Smooth muscle cell of the brain vasculature (primary cell): Measurements from ENCODE around the gene EDC3.
"Not testable (repeated sequence)": the region's sequence is repeated elsewhere in the genome, so short reads cannot be mapped to it uniquely, and the experiment has no call there.

Source experiments
- DNase-seq: peaks from one replicate; pipeline ENCODE4 v3.0.0-alpha.2; 2012; ENCODE audit warnings: low read depth, low spot score

Gene EDC3

GRCh38 chr15:74609938-74610301 lies 85.9 kb downstream of the EDC3 start:
- no peak for DNase-seq

GRCh38 chr15:74608786-74609185 lies 87.0 kb downstream of the EDC3 start:
- DNase-seq: no peak

- no peak for DNase-seq
These were observed 90.1 kb downstream of the EDC3 start for GRCh38 chr15:74605795-74606150.

GRCh38 chr15:74604983-74605794 lies 90.6 kb downstream of the EDC3 start:
- DNase-seq: no peak

- DNase-seq: no peak
These were observed 91.8 kb downstream of the EDC3 start for GRCh38 chr15:74603789-74604705.

- no peak for DNase-seq
These were observed 92.6 kb downstream of the EDC3 start for GRCh38 chr15:74603026-74603788.

- DNase-seq: no peak
These were observed 96.7 kb downstream of the EDC3 start for GRCh38 chr15:74599156-74599555.

- DNase-seq: peak; percentile 64
These were observed 97.5 kb downstream of the EDC3 start for GRCh38 chr15:74598126-74598842.

GRCh38 chr15:74597146-74597705 lies 98.6 kb downstream of the EDC3 start:
- DNase-seq: not testable (repeated sequence)

GRCh38 chr15:74596736-74597135 lies 99.1 kb downstream of the EDC3 start:
- DNase-seq: not testable (repeated sequence)

- DNase-seq: no peak
These were observed 100.6 kb downstream of the EDC3 start for GRCh38 chr15:74595271-74595670.

GRCh38 chr15:74594455-74594854 lies 101.4 kb downstream of the EDC3 start:
- DNase-seq: no peak

GRCh38 chr15:74593122-74593521 lies 102.7 kb downstream of the EDC3 start:
- no peak for DNase-seq

- no peak for DNase-seq
These were observed 103.6 kb downstream of the EDC3 start for GRCh38 chr15:74592222-74592621.

GRCh38 chr15:74589826-74590225 lies 106.0 kb downstream of the EDC3 start:
- no peak for DNase-seq

- DNase-seq: no peak
These were observed 110.0 kb downstream of the EDC3 start for GRCh38 chr15:74585857-74586256.

GRCh38 chr15:74585191-74585590 lies 110.6 kb downstream of the EDC3 start:
- DNase-seq: no peak

GRCh38 chr15:74584779-74585178 lies 111.0 kb downstream of the EDC3 start:
- no peak for DNase-seq

GRCh38 chr15:74584204-74584603 lies 111.6 kb downstream of the EDC3 start:
- no peak for DNase-seq
